ENCODE measurements around the gene TAPBPL. TPM values are rescaled to one million over a fixed set of nuclear protein-coding genes. Genes with fewer than 3 reads are reported as not detected.
"Not testable (repeated sequence)": the region's sequence is repeated elsewhere in the genome, so short reads cannot be mapped to it uniquely, and the experiment has no call there.

The TAPBPL gene
- total RNA-seq, 4 donors from 2014 or later = 11.6 to 31.3 (median 16.4) TPM

DNA sequence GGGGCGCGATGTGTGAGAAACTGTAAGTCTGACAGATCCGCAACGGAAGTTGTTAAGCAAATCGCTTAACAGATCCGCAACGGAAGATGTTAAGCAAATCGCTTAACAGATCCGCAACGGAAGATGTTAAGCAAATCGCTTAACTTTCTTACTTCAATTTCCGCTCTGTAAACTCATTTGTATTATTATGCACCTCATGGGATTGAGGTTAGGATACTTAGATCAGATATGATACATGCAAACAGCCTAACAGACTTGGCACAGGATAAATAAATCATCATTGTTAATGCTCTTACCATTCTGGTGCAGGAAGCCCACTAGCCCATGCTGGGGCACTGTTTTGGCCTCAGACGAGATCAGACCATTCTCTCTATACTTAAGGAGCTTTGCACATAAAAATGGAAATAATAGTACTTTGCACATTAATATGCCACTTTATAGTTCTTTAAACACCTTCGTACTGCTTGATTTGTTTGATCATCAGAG is 42.5 kb downstream of the TAPBPL start:
- peak overlapping the region; percentile 84 to 97 for H3K4me3 ChIP-seq
- H3K27me3 ChIP-seq = no peaks in the 10 kb centered on the region
- ATAC-seq = no peak
- peak overlapping the region in 3 of 4 donors; percentile 93 to 98 (median 97) for H3K27ac ChIP-seq
- TF ChIP-seq POLR2A (IDR thresholded peaks at IDR 0.05) (no peak), EP300 (IDR thresholded peaks at IDR 0.05) (no peak), CTCF (IDR thresholded peaks at IDR 0.05) (no peak), POLR2AphosphoS5 (IDR thresholded peaks at IDR 0.05) (no peak)
- H3K9me3 ChIP-seq = no peaks in the 10 kb centered on the region
- H3K4me1 ChIP-seq = peaks cover 6 to 48% (median 7%) of the 10 kb centered on the region in 3 donors
- 1% methylated on average over 14 of the region's 14 CpGs for WGBS, 2 donors (ENCODE audit: low coverage in 1 of 2)
- H3K36me3 ChIP-seq = peaks cover 0 to 51% of the 10 kb centered on the region in 2 donors

- ATAC-seq = no peak
- 45 to 75% methylated on average over 1 of the region's 1 CpG for WGBS, 2 donors (ENCODE audit: low coverage in 1 of 2)
- H3K27ac ChIP-seq = no peak overlapping the region
Measured at GRCh38 chr12:6494968-6495367, 43.1 kb downstream of the TAPBPL start.

GRCh38 chr12:6497291-6497690 is 45.4 kb downstream of the TAPBPL start:
- not testable (repeated sequence) for H3K9me3 ChIP-seq, H3K27me3 ChIP-seq, H3K27ac ChIP-seq, ATAC-seq, H3K4me3 ChIP-seq
- 56 to 81% methylated on average over 2 to 3 of the region's 3 CpGs for WGBS, 2 donors (ENCODE audit: low coverage in 1 of 2)
- peaks cover 6 to 37% (median 7%) of the 10 kb centered on the region in 3 donors for H3K4me1 ChIP-seq
- peaks cover 0 to 44% of the 10 kb centered on the region in 2 donors for H3K36me3 ChIP-seq

More at GRCh38 chr12:6494968-6495367, 43.1 kb downstream of the TAPBPL start:
- TF ChIP-seq CTCF (IDR thresholded peaks at IDR 0.05) (no peak), EP300 (IDR thresholded peaks at IDR 0.05) (no peak), POLR2AphosphoS5 (IDR thresholded peaks at IDR 0.05) (no peak), POLR2A (IDR thresholded peaks at IDR 0.05) (no peak)
- H3K36me3 ChIP-seq = peaks cover 0 to 57% of the 10 kb centered on the region in 2 donors
- H3K9me3 ChIP-seq = no peaks in the 10 kb centered on the region
- no peak overlapping the region for H3K4me3 ChIP-seq
- H3K27me3 ChIP-seq = no peaks in the 10 kb centered on the region
- H3K4me1 ChIP-seq = peaks cover 6 to 48% (median 7%) of the 10 kb centered on the region in 3 donors

- Histone ChIP-seq H3K36me3 (peaks cover 0 to 56% of the 10 kb centered on the region in 2 donors), H3K27me3 (no peaks in the 10 kb centered on the region), H3K4me1 (peaks cover 0 to 20% (median 0%) of the 10 kb centered on the region in 3 donors), H3K4me3 (no peak overlapping the region), H3K27ac (no peak overlapping the region), H3K9me3 (no peaks in the 10 kb centered on the region)
- TF ChIP-seq CTCF (IDR thresholded peaks at IDR 0.05) (no peak), POLR2A (IDR thresholded peaks at IDR 0.05) (no peak), POLR2AphosphoS5 (IDR thresholded peaks at IDR 0.05) (no peak), EP300 (IDR thresholded peaks at IDR 0.05) (no peak)
- no peak for ATAC-seq
- WGBS, 2 donors (ENCODE audit: low coverage in 1 of 2) = 90% methylated on average over 2 of the region's 2 CpGs; no CpG with 5 or more reads in 1 of the 2 donors
Measured at GRCh38 chr12:6500466-6500865, 48.6 kb downstream of the TAPBPL start.

DNA sequence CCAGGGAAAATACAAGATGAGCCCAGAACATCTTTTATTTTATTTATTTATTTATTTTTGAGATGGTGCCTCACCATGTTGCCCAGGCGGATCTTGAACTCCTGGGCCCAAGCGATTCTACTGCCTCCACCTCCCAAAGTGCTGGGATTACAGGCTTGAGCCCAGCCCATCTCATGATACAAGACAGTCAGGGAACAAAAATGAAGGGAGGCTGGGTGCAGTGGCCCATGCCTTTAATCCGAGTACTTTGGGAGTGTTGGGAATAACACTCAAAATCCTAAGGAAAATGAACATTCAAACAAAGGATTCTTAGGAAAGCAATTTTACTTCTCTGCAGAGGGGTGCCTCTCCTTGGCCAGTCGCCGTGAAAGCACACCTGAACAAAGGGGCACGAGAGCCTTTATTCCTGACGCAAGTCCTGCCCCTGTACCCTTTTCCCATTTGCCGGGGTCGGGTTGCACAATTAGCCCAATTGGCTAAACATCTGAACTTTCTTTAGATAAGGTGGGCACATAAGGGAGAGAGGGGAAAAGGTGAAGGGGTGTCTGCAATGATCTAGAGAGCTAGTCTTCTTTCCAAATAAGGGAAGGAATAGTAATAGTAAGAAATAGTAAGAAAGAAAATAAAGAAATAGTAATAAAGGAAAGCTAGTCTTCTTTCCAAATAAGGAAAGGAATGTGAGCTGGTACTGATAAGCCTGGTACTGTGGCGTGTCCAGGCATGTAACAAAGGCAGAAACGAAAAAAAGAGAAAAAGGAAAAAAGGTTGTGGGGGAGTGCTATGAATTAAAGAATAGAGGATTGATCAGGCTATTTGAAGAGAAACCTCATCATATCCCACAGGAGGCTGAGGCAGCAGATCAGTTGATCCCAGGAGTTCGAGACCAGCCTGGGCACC is 55.5 kb downstream of the TAPBPL start:
- H3K27me3 ChIP-seq = no peaks in the 10 kb centered on the region
- H3K4me1 ChIP-seq = peaks cover 0 to 8% (median 0%) of the 10 kb centered on the region in 3 donors
- no peak overlapping the region for H3K4me3 ChIP-seq
- H3K27ac ChIP-seq = peak overlapping the region in 1 of 4 donors; percentile 54
- no peak for TF ChIP-seq EP300 (IDR thresholded peaks at IDR 0.05)
- TF ChIP-seq POLR2A (IDR thresholded peaks at IDR 0.05) = no peak
- ATAC-seq = no peak
- WGBS, 2 donors (ENCODE audit: low coverage in 1 of 2) = 49 to 62% methylated on average over 3 to 12 of the region's 12 CpGs
- peaks cover 0 to 48% of the 10 kb centered on the region in 2 donors for H3K36me3 ChIP-seq
- H3K9me3 ChIP-seq = no peaks in the 10 kb centered on the region

Measured in gastroesophageal sphincter (tissue), 4 donors.